HG03558 (cell line): Measurements from ENCODE around the gene ARMC3.
"Not testable (repeated sequence)": the region's sequence is repeated elsewhere in the genome, so short reads cannot be mapped to it uniquely, and the experiment has no call there.

Experiments used
- ATAC-seq: cut with Tn5 transposase; IDR thresholded peaks from one replicate; pipeline ENCODE4 v1.9.1; 2021; ENCODE audit warnings: moderate number of reproducible peaks; ENCODE audit not compliant: unreplicated experiment; ENCODE audit errors: extremely low read depth

Gene ARMC3

DNA sequence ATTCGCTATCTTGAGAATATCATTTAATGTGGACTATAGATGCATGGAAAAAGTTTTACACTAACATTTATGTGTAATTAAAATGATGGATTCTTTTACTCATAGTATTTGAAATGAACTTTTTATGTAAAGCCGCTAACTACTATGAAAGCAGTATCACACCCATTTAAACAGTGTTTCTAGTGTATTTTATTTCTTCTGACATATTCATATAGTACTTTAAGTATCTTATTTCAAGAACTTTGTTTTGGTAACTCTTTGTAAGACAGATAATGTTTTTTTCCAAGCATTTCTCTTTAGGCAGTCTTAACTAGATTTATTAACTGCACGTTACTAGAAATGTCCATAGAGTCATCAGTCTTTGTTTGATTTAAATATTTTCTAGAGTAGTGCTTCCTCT, 12.5 kb upstream of the ARMC3 start:
- no peak for ATAC-seq

- ATAC-seq: no peak
These were observed 2.8 kb upstream of the ARMC3 start for GRCh38 chr10:22925088-22925487.

GRCh38 chr10:22927166-22927565, 687 bp upstream of the ARMC3 start:
- ATAC-seq: no peak

DNA sequence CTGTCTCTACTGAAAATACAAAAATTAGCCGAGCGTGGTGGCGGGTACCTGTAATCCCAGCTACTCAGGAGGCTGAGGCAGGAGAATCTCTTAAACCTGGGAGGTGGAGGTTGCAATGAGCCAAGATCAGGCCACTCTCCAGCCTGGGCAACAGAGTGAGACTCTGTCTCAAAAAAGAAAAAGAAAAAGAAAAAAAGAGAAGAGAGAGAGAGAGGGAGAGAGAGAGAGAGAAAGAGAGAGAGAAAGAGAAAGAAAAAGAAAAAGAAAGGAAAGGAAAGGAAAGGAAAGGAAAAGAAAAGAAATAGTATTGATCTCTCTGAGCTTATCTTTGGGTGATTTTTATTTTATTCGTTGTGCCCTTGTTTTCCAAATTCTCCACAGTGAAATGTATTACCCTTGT, 1.2 kb downstream of the ARMC3 start:
- ATAC-seq: not testable (repeated sequence)

GRCh38 chr10:22931948-22932347, 4.1 kb downstream of the ARMC3 start:
- no peak for ATAC-seq

- no peak for ATAC-seq
These were observed 4.9 kb downstream of the ARMC3 start for GRCh38 chr10:22932626-22933370.

DNA sequence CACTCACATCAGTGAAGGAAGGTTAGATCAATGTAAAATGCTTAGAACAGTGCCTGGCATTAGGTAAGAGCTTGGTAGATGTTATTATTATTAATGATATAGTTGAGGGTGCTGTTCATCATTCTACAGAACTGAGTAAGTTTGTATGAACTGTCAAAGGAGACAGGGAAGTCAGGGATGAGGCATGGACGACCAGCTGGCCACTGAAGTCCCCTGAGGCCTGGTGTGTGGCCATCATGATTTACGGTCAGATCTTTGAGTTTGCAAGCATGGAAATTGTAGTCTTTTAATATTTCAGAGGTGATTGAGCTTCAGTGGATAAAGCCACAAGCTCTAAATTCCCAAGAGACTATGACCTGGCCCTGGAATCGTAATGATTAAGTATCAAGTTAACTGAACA, 6.9 kb downstream of the ARMC3 start:
- ATAC-seq: no peak

- ATAC-seq: no peak
These were observed 14.6 kb downstream of the ARMC3 start for GRCh38 chr10:22942437-22942836.

GRCh38 chr10:22945934-22946673, 18.3 kb downstream of the ARMC3 start:
- peak; percentile 48 for ATAC-seq

DNA sequence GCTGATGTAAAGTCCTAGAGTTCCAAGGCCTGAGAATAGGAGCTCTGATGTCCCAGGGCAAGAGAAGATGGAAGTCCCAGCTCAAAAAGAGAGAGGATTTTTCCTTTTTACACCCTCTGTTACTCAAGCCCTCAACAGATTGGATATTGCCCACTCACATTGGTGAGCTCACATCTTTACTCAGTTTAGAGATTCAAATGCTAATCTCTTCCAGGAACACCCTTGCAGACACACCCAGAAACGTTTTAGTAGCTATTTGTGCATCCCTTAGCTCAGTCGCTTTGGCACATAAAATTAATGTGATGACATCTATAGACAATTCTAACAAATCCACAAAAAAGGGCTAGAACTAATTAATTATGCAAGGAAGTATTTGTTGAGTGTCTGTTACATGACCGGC, 27.1 kb downstream of the ARMC3 start:
- ATAC-seq: no peak

DNA sequence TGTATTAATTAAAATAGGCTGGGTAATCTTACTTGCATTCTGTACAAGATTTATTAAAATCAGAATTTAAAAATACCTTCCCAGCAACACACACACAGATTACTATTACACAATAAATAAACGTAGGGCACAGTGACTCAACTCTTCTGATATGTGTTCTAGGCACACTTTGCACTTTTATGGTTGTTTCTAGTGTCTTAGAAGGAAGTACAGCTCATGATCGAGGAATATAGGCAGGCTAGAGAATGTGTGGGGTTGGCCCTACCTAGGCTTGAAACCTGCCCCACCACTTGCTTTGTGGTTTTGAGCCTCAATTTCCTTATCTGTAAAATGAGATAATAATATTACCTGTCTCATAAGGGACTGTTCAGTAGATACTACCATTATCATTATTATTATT, 30.5 kb downstream of the ARMC3 start:
- no peak for ATAC-seq

GRCh38 chr10:22959292-22959691, 31.4 kb downstream of the ARMC3 start:
- no peak for ATAC-seq

- no peak for ATAC-seq
These were observed 32.1 kb downstream of the ARMC3 start for GRCh38 chr10:22959950-22960349.

GRCh38 chr10:22962817-22963216, 35.0 kb downstream of the ARMC3 start:
- ATAC-seq: no peak

DNA sequence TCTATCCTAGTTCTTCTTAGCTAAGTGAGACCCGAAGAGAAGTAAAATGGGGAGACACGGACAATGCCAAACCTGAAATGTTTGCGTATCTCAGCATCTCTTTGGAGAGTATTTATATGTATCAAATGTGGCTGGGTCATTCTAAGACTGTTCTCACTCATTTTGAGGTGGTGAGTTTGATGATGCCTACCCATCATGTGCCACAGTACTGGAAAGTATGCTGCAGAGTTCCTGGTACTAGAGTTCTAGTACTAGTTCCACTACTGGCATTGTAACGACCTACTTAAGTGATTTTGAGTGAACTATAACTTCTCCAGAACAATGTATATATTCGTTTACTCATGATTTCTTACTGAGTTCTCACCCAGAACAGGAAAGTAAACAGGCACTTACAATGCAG, 41.9 kb downstream of the ARMC3 start:
- no peak for ATAC-seq

DNA sequence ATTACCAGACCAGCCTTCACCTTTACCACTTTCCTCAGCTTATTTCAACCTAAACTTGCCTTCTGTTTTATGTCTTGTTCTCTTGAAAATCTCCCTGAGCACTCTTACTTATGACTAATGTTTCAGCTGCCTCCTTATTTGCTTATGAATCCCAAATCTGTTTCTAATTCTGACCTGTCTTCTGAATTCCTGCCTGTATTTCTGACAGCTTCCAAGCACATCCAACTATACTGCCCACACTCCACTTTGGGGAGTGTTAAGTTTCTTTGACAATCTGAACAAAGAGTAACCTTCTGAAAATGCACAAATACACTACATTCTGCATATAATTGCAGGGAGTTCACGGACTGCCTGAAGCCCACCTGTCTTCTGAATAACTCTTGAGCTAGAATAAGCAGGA, 48.7 kb downstream of the ARMC3 start:
- ATAC-seq: no peak

- ATAC-seq: no peak
These were observed 49.9 kb downstream of the ARMC3 start for GRCh38 chr10:22977751-22978150.

DNA sequence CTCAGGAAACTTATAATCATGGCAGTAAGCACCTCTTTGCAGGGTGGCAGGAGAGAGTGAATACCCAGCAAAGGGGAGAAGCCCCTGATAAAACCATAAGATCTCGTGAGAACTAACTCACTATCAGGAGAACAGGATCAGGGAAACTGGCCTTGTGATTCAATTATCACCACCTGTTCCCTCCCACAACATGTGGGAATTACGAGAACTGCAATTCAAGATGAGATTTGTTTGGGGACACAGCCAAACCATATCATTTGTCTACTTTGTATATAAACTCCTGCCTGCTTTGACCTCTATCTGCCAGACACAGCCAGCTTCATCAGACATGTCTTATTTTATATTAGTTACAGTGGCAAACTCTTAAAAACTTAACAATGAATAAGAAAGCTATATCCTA, 50.4 kb downstream of the ARMC3 start:
- no peak for ATAC-seq

DNA sequence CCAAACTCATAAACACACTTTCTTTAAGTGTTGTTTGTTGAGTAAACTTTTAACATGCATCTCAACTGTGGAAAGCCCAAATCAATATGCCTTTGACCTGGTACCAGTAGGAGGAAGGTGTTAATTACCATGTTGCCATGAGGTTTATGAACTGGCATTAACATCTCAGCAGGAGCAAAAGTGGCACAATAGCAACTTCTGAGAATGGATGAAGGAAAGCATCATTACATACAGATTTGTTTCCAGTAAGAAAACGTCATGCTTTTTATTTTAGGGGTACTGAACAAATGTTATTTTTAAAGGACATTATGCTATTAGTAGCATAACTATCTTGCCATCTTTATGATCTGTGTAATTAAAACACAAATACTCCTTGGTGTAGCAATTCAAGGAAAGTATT, 51.1 kb downstream of the ARMC3 start:
- ATAC-seq: no peak

GRCh38 chr10:22980822-22981221, 53.0 kb downstream of the ARMC3 start:
- ATAC-seq: no peak

DNA sequence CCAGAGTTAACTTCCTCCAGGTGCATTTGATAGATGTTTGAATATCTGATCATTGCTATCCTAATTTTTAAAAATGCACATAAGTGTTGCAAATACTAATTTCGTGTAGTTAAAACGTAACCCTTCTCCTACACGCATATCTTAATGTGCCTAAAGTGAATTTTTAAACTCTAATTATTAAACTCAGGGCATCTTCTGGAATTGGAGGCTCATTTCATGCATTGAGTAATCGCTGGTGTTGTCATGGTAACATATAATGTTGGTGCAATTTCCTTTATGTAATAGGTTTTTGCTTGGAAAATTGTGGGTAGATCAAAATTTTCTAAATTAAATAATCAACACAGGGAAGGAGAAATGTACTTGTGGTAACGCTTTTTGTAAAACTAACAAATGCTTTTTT, 56.2 kb downstream of the ARMC3 start:
- no peak for ATAC-seq
